Pons (tissue), 1 donor: ENCODE results near the gene LRIF1.
"Not testable (repeated sequence)": the region's sequence is repeated elsewhere in the genome, so short reads cannot be mapped to it uniquely, and the experiment has no call there.

Source experiments
- DNase-seq: peaks from one replicate; pipeline ENCODE4 v3.0.0-alpha.2; 2016; ENCODE audit warnings: low spot score

LRIF1 gene

GRCh38 chr1:110951161-110951560, 12.6 kb downstream of the LRIF1 start:
- DNase-seq = no peak

GRCh38 chr1:110948038-110948810, 15.5 kb downstream of the LRIF1 start:
- no peak for DNase-seq

- DNase-seq = no peak
Observed at GRCh38 chr1:110945626-110946025, 18.1 kb downstream of the LRIF1 start.

- DNase-seq = no peak
Observed at GRCh38 chr1:110944806-110945205, 18.9 kb downstream of the LRIF1 start.

GRCh38 chr1:110936567-110936966, 27.2 kb downstream of the LRIF1 start:
- DNase-seq = no peak

GRCh38 chr1:110931097-110931496, 32.6 kb downstream of the LRIF1 start:
- not testable (repeated sequence) for DNase-seq

- DNase-seq = no peak
Observed at GRCh38 chr1:110928904-110929303, 34.8 kb downstream of the LRIF1 start.

GRCh38 chr1:110928191-110928590, 35.5 kb downstream of the LRIF1 start:
- no peak for DNase-seq

GRCh38 chr1:110927484-110928075, 36.1 kb downstream of the LRIF1 start:
- no peak for DNase-seq

- no peak for DNase-seq
Observed at GRCh38 chr1:110921953-110922352, 41.8 kb downstream of the LRIF1 start.

GRCh38 chr1:110918016-110918415, 45.7 kb downstream of the LRIF1 start:
- no peak for DNase-seq

- DNase-seq = no peak
Observed at GRCh38 chr1:110916669-110917306, 46.9 kb downstream of the LRIF1 start.

- DNase-seq = no peak
Observed at GRCh38 chr1:110916274-110916668, 47.5 kb downstream of the LRIF1 start.

- DNase-seq = no peak
Observed at GRCh38 chr1:110915804-110916203, 47.9 kb downstream of the LRIF1 start.

- DNase-seq = no peak
Observed at GRCh38 chr1:110914676-110915075, 49.0 kb downstream of the LRIF1 start.

- DNase-seq = no peak
Observed at GRCh38 chr1:110912784-110913183, 50.9 kb downstream of the LRIF1 start.

GRCh38 chr1:110903853-110904500, 59.7 kb downstream of the LRIF1 start:
- DNase-seq = no peak

GRCh38 chr1:110902820-110903463, 60.8 kb downstream of the LRIF1 start:
- no peak for DNase-seq

- no peak for DNase-seq
Observed at GRCh38 chr1:110899458-110899843, 64.3 kb downstream of the LRIF1 start.

GRCh38 chr1:110898734-110899457, 64.8 kb downstream of the LRIF1 start:
- no peak for DNase-seq

- DNase-seq = no peak
Observed at GRCh38 chr1:110897681-110898080, 66.0 kb downstream of the LRIF1 start.
